Mucosa of gallbladder (tissue), 1 donor: ENCODE data around the gene CFAP61. TPM values are rescaled to one million over a fixed set of nuclear protein-coding genes. Genes with fewer than 3 reads are reported as not detected.

ENCODE experiments used
- DNase-seq: peaks from one replicate; pipeline ENCODE4 v3.0.0-alpha.2; 2020; ENCODE audit warnings: low spot score
- total RNA-seq: library from RNA; stranded (reverse); gene quantifications from one replicate; pipeline ENCODE4 v1.2.1, GENCODE V29; 2021
- donor health status: DM: no; HTN: no; CAD: no.

The CFAP61 gene
- total RNA-seq, 1 donor from 2014 or later, result 0.78 TPM

DNA sequence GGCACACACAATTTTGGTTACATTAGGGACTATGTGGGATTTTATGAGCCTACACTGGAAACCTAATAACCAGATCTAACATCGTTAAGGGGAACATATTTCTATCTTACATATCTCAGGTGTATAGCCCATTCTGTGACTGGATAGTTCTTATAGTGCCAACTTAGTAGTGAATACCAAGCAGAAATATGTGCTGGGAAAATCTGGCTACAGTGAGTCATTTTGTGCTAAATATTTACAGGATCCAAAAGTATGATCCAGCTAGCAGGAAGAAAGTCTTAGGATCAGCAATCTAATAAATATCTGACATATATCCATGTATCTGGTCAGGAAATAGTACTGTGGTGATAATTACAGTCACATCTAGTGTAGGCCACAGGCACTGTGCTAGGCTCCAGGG is 221.0 kb downstream of the CFAP61 start:
- no peak for DNase-seq

DNA sequence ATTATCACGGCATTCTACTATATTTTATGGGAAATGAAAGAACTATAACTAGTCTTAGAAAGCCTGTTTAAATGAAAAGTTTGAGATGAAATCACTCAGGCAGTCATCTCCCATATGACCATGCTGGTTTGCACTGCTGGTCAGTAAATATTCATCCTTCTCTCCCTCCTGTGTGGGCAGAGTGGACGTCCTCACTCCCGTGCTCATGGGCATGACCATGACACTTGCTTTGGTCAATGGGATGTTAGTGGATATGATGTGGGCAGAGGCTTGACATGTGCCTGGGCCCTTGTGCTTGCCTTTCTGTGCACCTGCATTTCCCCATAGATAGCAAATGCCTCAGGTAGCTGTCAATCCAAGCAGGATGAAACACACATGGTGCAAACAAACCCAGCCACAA is 222.5 kb downstream of the CFAP61 start:
- no peak for DNase-seq

GRCh38 chr20:20275636-20276035 is 223.3 kb downstream of the CFAP61 start:
- no peak for DNase-seq

- DNase-seq, result no peak
Measured at GRCh38 chr20:20276811-20277530, 224.6 kb downstream of the CFAP61 start.

GRCh38 chr20:20277894-20278335 is 225.6 kb downstream of the CFAP61 start:
- no peak for DNase-seq

GRCh38 chr20:20286061-20286460 is 233.7 kb downstream of the CFAP61 start:
- no peak for DNase-seq

GRCh38 chr20:20289331-20289730 is 237.0 kb downstream of the CFAP61 start:
- no peak for DNase-seq

GRCh38 chr20:20292472-20292871 is 240.1 kb downstream of the CFAP61 start:
- DNase-seq, result no peak

DNA sequence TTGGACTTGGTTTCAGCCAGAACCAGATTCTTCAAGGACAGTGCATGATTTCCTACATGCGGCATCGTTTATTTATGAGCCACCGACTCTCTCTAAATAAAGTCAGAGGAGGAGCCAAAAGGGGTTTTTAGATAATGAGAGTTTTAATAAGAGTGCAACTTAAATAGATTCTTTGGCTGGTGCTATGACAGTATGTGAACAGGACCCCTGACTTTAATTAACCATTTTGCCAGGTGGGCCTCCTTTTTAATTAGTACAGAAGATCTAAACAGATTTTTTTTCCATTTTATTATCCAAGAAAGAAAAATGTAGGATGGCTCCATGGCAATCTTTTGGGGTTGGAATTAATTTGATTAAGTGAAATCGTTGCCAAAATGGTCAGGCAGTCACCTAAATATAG is 240.8 kb downstream of the CFAP61 start:
- DNase-seq, result no peak

GRCh38 chr20:20293691-20294385 is 241.5 kb downstream of the CFAP61 start:
- DNase-seq, result no peak

DNA sequence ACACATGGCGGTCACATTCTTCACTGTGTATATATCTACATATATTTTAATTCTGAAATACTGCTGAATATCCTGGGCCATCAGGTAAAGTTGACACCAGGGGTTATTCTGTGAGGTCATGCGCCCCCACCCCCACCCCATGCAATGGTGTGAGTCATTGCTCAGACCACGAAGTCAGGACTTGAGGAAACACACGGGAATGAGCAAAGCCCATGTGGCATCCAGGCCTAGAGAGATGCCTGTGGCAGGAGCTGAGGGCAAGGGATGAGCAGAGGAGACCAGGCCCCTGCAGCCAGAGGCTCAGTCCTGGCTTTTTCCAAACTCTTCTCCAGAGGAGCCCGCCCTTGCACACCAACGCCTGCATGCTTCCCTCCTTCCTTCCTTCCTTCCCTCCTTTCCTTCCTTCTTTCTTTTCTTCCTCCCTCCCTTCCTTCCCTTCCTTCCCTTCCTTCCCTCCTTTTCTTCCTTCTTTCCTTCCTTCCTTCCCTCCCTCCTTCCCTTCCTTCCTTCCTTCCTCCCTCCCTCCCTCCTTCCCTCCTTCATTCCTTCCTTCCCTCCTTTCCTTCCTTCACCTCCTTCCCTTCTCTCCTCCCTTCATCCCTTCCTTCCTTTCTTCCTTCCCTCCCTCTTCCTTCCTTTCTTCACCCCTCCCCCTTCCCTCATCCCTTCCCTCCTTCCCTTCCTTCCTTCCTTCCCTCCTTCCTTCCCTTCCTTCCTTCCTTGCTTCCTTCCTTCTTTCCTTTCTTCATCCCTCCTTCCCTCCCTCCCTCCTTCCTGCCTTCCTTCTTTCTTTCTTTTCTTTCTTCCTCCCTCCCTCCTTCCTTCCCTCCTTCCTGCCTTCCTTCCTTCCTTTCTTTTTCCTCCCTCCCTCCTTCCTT is 243.5 kb downstream of the CFAP61 start:
- DNase-seq, result no peak

GRCh38 chr20:20297181-20297580 is 244.8 kb downstream of the CFAP61 start:
- DNase-seq, result no peak

- DNase-seq, result no peak
Measured at GRCh38 chr20:20297752-20298151, 245.4 kb downstream of the CFAP61 start.

GRCh38 chr20:20299904-20300303 is 247.6 kb downstream of the CFAP61 start:
- DNase-seq, result no peak

DNA sequence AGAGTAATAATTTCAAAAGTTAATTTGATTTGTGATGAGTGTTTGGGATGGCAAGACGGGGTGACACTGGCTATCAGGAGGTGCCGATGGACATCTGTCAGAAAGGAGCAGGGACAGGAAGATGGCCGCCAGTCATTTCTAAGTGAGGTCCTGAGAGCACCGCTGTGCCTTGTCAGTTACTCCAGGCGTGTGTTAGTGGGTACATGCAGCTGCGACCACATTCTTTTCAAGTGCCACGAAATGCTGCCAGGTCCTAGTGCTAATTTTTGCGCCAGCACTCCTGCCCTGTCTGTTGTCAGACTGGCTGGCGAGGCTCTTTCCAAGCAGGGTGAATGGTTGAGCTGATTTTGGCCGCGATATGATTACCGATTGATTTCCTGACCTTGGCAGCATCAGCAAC is 251.0 kb downstream of the CFAP61 start:
- no peak for DNase-seq

- no peak for DNase-seq
Measured at GRCh38 chr20:20303742-20304141, 251.4 kb downstream of the CFAP61 start.

- no peak for DNase-seq
Measured at GRCh38 chr20:20304942-20305341, 252.6 kb downstream of the CFAP61 start.

GRCh38 chr20:20312562-20312961 is 260.2 kb downstream of the CFAP61 start:
- no peak for DNase-seq

GRCh38 chr20:20317195-20317594 is 264.9 kb downstream of the CFAP61 start:
- DNase-seq, result no peak

- no peak for DNase-seq
Measured at GRCh38 chr20:20317621-20318364, 265.5 kb downstream of the CFAP61 start.

GRCh38 chr20:20318365-20319161 is 266.2 kb downstream of the CFAP61 start:
- no peak for DNase-seq
